ENCODE data around the gene ZNF574.

GRCh38 chr19:42075364-42075615 lies 676 bp upstream of the ZNF574 start:
- TF ChIP-seq CTCF (IDR thresholded peaks at IDR 0.05) (no peak), POLR2AphosphoS5 (IDR thresholded peaks at IDR 0.05; ENCODE audit: low read depth, low read length) (no peak), TCF7L2 (IDR thresholded peaks at IDR 0.05; ENCODE audit: low read depth, low read length) (no peak), SIN3A (IDR thresholded peaks at IDR 0.05; ENCODE audit: borderline replicate concordance, insufficient read depth, low read depth, low read length) (no peak), REST (IDR thresholded peaks at IDR 0.05; ENCODE audit: insufficient read depth in 1 of 2, low read depth in 2 of 2, low read length in 1 of 2) (no peak)
